ENCODE data around the gene PNLDC1.
"Not testable (repeated sequence)": the region's sequence is repeated elsewhere in the genome, so short reads cannot be mapped to it uniquely, and the experiment has no call there.

DNA sequence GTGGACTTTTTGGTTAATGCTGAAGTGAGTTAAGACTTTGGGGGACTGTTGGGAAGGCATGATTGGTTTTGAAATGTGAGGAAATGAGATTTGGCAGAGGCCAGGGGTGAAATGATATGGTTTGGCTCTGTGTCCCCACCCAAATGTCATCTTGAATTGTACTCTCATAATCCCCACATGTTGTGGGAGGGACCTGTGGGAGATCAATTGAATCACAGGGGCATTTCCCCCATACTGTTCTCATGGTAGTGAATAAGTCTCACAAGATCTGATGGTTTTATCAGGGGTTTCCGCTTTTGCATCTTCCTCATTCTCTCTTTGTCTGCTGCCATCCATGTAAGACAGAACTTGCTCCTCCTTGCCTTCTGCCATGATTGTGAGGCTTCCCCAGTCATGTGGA is 49.8 kb downstream of the PNLDC1 start:
- TF ChIP-seq, protein P1, sequence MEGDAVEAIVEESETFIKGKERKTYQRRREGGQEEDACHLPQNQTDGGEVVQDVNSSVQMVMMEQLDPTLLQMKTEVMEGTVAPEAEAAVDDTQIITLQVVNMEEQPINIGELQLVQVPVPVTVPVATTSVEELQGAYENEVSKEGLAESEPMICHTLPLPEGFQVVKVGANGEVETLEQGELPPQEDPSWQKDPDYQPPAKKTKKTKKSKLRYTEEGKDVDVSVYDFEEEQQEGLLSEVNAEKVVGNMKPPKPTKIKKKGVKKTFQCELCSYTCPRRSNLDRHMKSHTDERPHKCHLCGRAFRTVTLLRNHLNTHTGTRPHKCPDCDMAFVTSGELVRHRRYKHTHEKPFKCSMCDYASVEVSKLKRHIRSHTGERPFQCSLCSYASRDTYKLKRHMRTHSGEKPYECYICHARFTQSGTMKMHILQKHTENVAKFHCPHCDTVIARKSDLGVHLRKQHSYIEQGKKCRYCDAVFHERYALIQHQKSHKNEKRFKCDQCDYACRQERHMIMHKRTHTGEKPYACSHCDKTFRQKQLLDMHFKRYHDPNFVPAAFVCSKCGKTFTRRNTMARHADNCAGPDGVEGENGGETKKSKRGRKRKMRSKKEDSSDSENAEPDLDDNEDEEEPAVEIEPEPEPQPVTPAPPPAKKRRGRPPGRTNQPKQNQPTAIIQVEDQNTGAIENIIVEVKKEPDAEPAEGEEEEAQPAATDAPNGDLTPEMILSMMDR (IDR thresholded peaks at IDR 0.05), result not testable (repeated sequence)
- TF ChIP-seq POLR2A (IDR thresholded peaks at IDR 0.05), result not testable (repeated sequence)
